Dendritic cell treated with granulocyte-macrophage colony-stimulating factor and Interleukin-4, amounts not matched to agents 40 ng/mL and 50 ng/mL, for 4 days (primary cell): Measurements from ENCODE around the gene NUSAP1.
"Not testable (repeated sequence)": the region's sequence is repeated elsewhere in the genome, so short reads cannot be mapped to it uniquely, and the experiment has no call there.

ENCODE experiments used
- H3K27ac Mint-ChIP-seq: one replicate; pipeline ENCODE4 v1.8.0; 2022; ENCODE audit warnings: mild to moderate bottlenecking, mixed read lengths
- H3K27me3 Mint-ChIP-seq: one replicate; pipeline ENCODE4 v1.8.0; 2022; ENCODE audit warnings: mild to moderate bottlenecking, mixed read lengths
- H3K36me3 Mint-ChIP-seq: one replicate; pipeline ENCODE4 v1.8.0; 2022; ENCODE audit warnings: low read depth, mixed read lengths
- H3K4me1 Mint-ChIP-seq: one replicate; pipeline ENCODE4 v1.8.0; 2022; ENCODE audit warnings: low read depth, mixed read lengths
- H3K4me3 Mint-ChIP-seq: one replicate; pipeline ENCODE4 v1.8.0; 2022; ENCODE audit warnings: mild to moderate bottlenecking, moderate library complexity, mixed read lengths
- H3K9me3 Mint-ChIP-seq: one replicate; pipeline ENCODE4 v1.8.0; 2022; ENCODE audit warnings: mixed read lengths
- intact Hi-C: fragments of 100-400 bp; cut with micrococcal nuclease; formaldehyde crosslinking; loops from one replicate; pipeline ENCODE4 v1.15.0; 2022

NUSAP1 gene

DNA sequence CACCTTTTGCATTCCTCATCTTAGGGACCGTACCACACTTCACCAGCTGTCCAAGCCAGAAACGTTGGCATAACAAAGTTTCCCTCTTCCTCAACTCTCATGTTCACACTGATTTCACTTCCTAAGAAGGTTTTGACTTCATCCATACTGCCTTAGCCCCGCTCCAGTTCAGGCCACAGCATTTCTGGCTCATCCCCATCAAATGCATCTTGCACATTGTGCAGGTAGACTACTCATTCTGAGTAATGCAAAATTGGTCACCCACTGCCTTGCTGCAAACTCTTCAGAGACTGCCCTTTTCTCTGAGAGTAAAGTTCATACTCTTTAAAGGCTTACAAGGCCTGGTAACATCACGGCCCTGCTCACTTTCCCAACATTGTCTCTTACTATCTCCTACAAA lies 8.8 kb downstream of the NUSAP1 start:
- Mint-ChIP-seq H3K27ac (no peak overlapping the region), H3K9me3 (no peaks in the 10 kb centered on the region)

DNA sequence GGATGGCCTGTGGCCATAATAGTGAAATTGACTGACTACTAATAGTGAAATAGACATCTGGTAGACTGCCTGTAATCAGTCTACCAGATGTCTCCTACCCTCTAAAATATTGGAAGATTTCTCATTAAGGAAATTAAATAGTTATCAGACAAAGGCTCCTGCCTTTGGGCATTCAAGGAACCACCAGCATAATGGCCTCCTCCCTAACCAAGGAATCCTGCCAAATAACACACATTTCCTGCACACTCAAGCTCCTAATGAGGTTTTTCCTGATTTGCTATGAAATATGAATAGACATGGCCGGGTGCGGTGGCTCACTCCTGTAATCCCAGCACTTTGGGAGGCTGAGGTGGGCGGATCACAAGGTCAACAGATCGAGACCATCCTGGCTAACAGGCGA lies 14.6 kb downstream of the NUSAP1 start:
- Mint-ChIP-seq H3K9me3 (no peaks in the 10 kb centered on the region), H3K27me3 (no peaks in the 10 kb centered on the region), H3K27ac (no peak overlapping the region), H3K4me3 (no peak overlapping the region), H3K4me1 (no peaks in the 10 kb centered on the region), H3K36me3 (peaks cover 23% of the 10 kb centered on the region)
- intact Hi-C loops = no loop called here

More for the DNA sequence above, 8.8 kb downstream of the NUSAP1 start:
- H3K27me3 Mint-ChIP-seq = no peaks in the 10 kb centered on the region
- H3K36me3 Mint-ChIP-seq = peaks cover 7% of the 10 kb centered on the region
- no peak overlapping the region for H3K4me3 Mint-ChIP-seq
- peaks cover 16% of the 10 kb centered on the region for H3K4me1 Mint-ChIP-seq
- intact Hi-C loops = no loop called here

DNA sequence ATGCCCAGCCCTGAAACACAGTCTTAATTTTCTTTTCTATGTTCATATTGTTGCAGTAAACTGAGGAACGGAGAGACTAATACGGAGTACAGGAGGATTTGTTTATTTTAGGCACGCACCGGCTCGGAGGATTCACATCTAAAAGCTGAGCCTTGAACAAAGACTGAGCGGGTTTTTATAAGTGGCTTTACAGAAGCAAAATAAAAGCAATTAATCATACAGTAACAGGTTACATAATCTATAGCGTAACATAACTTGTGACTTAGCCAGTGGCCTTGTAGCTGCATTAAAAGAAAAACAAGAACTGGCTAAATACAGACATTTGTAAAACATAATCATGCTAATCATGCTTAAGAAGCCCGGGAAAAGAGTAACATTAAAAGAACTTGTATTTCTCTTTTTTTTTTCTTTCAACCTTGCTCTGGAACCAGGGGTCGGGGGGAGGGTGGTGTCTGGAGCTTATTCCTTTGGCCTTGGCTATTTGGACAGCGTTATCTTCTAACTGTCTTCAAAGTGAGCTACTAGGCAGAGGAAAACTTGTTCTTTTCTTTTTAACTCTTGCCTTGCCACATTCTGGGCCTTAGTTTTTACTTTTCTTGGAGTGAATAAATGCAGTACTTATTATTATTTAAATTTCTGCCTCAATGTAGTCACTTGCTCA lies 17.5 kb downstream of the NUSAP1 start:
- Mint-ChIP-seq H3K9me3 (no peaks in the 10 kb centered on the region), H3K36me3 (peaks cover 23% of the 10 kb centered on the region), H3K4me1 (no peaks in the 10 kb centered on the region), H3K27ac (no peak overlapping the region), H3K27me3 (no peaks in the 10 kb centered on the region), H3K4me3 (no peak overlapping the region)
- intact Hi-C loops = no loop called here

DNA sequence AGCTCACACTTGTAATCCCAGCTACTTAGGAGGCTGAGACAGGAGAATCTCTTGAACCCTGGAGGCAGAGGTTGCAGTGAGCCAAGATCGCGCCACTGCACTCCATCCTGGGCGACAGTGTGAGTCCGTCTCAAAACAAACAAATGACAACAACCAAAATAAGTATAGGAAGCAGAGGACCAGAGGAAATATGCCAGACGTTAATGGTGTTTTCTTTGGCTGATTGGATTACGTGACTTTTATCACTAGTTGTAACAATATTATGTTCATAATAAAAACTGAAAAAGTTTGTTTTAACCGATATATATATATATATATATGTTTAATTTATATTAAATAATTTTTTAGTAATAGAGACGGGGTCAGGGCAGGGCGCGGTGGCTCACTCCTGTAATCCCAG lies 21.7 kb downstream of the NUSAP1 start:
- H3K36me3 Mint-ChIP-seq = peaks cover 16% of the 10 kb centered on the region
- no peak overlapping the region for H3K27ac Mint-ChIP-seq
- intact Hi-C loops = no loop called here
- no peak overlapping the region for H3K4me3 Mint-ChIP-seq
- no peaks in the 10 kb centered on the region for H3K27me3 Mint-ChIP-seq
- H3K9me3 Mint-ChIP-seq = no peaks in the 10 kb centered on the region
- no peaks in the 10 kb centered on the region for H3K4me1 Mint-ChIP-seq

DNA sequence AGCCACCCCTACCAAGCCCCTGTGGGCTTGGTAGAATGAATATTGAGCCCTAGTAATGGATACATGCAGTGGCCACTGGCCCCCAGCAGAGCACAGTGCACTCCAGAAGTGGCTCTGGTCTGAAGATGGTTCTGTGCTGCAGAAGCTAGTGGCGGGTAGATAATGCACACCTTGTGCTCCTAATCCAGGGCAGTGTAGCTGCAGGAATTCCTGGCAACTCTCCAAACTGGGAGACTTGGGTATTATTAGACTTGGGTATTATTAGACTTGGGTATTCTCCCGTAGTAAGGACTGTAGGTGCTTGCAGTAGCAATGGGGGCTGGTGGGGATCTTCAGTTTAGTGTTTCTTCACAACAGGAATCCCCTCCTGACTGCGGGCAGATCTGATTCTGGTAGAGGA lies 34.7 kb downstream of the NUSAP1 start:
- H3K36me3 Mint-ChIP-seq = peaks cover 30% of the 10 kb centered on the region
- intact Hi-C loops = no loop called here

DNA sequence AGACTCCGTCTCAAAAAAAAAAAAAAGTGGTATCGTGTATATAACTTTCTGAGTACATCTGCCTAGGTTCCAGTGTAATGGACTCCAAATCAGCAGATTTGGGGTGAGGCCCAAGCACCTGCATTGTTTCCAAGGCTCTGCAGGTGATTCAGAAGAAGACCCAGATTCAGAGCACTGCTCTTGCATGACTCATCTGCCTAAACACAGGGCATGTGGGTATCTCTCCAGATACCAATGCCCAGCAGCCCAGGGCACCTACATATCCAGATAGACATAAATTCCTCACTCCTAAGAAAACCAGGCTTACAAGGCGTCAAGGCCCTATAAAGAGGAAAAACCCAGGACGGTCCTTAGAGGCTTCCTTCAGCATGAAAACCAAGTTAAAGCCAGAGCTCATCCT lies 45.3 kb downstream of the NUSAP1 start:
- intact Hi-C loops = no loop called here
- Mint-ChIP-seq H3K9me3 (no peaks in the 10 kb centered on the region), H3K4me1 (peaks cover 14% of the 10 kb centered on the region), H3K4me3 (no peak overlapping the region), H3K27me3 (no peaks in the 10 kb centered on the region), H3K27ac (no peak overlapping the region), H3K36me3 (peaks cover 17% of the 10 kb centered on the region)

More for the DNA sequence above, 34.7 kb downstream of the NUSAP1 start:
- Mint-ChIP-seq H3K27ac (no peak overlapping the region), H3K27me3 (no peaks in the 10 kb centered on the region), H3K4me1 (no peaks in the 10 kb centered on the region), H3K4me3 (no peak overlapping the region), H3K9me3 (no peaks in the 10 kb centered on the region)

GRCh38 chr15:41383974-41384749 lies 51.5 kb downstream of the NUSAP1 start:
- H3K27me3 Mint-ChIP-seq, H3K4me1 Mint-ChIP-seq, intact Hi-C loops, H3K27ac Mint-ChIP-seq, H3K4me3 Mint-ChIP-seq, H3K9me3 Mint-ChIP-seq: not testable (repeated sequence)
- peaks cover 41% of the 10 kb centered on the region for H3K36me3 Mint-ChIP-seq

DNA sequence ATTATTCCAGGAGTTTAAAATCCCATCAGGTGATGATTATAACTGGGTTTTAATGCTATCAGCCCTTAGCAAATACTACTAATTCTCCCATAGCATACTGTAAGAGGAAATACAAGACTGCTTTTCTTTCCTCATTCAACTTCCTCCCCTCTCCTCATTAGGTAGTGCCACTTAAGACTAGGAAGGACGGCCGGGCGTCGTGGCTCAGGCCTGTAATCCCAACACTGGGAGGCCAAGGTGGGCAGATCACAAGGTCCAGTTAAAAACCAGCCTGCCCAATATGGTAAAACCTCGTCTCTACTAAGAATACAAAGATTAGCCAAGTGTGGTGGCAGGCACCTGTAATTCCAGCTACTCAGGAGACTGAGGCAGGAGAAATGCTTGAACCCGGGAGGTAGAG lies 55.0 kb downstream of the NUSAP1 start:
- H3K27ac Mint-ChIP-seq = peak overlapping the region; percentile 49
- intact Hi-C loops = no loop called here
- no peak overlapping the region for H3K4me3 Mint-ChIP-seq
- H3K36me3 Mint-ChIP-seq = peaks cover 59% of the 10 kb centered on the region
- H3K27me3 Mint-ChIP-seq = no peaks in the 10 kb centered on the region
- H3K9me3 Mint-ChIP-seq = no peaks in the 10 kb centered on the region
- peaks cover 9% of the 10 kb centered on the region for H3K4me1 Mint-ChIP-seq

DNA sequence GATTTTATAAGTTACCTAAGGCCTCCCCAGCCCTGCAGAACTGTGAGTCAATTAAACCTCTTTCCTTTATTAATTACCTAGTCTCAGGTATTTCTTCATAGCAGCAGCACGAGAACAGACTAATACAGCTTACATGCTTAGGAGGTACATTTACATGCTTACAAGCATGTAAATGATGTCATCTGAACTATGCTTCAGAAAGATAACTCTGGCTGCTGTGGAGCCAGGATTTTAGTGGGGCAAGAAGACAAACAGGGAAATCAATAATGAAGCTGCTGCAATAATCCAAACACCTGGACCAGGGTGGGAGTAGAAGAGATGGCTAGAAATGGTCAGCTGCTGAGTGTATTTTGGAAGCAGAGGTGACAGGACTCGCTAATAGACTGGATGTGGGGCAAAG lies 60.0 kb downstream of the NUSAP1 start:
- Mint-ChIP-seq H3K4me3 (no peak overlapping the region), H3K36me3 (peaks cover 81% of the 10 kb centered on the region), H3K9me3 (no peaks in the 10 kb centered on the region), H3K4me1 (peaks cover 21% of the 10 kb centered on the region), H3K27me3 (no peaks in the 10 kb centered on the region), H3K27ac (no peak overlapping the region)
- intact Hi-C loops = no loop called here

DNA sequence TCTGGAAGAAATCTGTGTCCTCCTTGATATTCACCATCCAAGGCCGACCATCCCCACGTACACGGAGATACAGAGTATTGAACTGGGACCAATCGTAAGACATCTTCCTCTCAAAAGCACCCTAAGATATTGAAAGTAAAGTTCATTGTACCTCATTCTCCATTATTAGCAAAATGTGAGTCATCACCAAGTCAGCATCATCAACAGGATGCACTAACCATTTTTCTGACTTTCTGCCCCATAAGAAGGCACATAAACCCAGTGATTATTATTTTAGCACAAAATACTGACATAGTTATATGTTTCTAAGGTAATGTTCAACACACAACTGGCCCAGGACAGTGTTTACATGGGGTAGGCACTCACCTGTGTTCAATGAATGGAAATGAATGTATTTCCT lies 62.2 kb downstream of the NUSAP1 start:
- peaks cover 18% of the 10 kb centered on the region for H3K4me1 Mint-ChIP-seq
- H3K27ac Mint-ChIP-seq = no peak overlapping the region
- H3K9me3 Mint-ChIP-seq = no peaks in the 10 kb centered on the region
- no peaks in the 10 kb centered on the region for H3K27me3 Mint-ChIP-seq
- intact Hi-C loops = no loop called here
- no peak overlapping the region for H3K4me3 Mint-ChIP-seq
- peaks cover 71% of the 10 kb centered on the region for H3K36me3 Mint-ChIP-seq

DNA sequence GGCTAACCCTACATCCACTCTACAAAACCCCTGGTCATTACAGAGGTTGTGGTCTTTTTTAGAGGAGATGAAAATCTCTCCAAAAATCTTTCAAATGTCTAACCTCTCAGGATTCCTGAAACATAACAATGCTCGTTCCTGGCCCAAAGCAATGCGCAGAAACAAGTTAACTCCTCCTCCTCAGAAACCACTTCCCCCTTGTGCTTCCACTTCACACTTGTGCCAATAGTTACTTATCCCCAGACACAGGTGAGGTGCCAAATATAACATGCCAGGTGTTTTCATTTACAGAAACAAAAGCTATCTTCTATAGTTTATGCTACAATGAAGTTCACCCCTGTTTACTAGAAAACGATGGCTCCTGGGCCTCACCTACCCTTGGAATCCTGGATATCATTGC lies 63.4 kb downstream of the NUSAP1 start:
- intact Hi-C loops = no loop called here
- Mint-ChIP-seq H3K4me1 (peaks cover 23% of the 10 kb centered on the region), H3K9me3 (no peaks in the 10 kb centered on the region)

DNA sequence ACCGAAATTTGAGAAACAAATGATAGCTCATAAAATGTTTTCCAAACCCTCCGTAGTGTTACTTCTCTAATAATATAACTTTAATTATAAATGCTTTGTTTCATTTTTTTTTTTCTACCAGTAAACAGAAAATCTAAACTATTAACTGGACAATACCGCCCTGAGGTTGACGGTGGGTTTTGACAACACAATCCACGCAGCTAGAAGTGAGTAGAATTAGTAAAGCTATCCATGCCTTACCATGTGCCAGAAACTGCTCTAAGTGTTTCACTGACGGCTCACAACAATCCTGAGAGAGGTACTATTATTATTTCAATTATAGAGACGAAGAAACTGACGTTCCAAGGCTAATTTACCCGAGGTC lies 69.2 kb downstream of the NUSAP1 start:
- peak overlapping the region; percentile 97 for H3K27ac Mint-ChIP-seq
- intact Hi-C loops = loop anchor here (2.0 to 10.0 kb wide), 2 partner anchors 15 to 117 kb away; partner anchors contain the start of gene RTF1
- no peaks in the 10 kb centered on the region for H3K27me3 Mint-ChIP-seq
- peaks cover 23% of the 10 kb centered on the region for H3K36me3 Mint-ChIP-seq
- H3K4me1 Mint-ChIP-seq = peaks cover 35% of the 10 kb centered on the region
- H3K4me3 Mint-ChIP-seq = peak overlapping the region; percentile 96
- H3K9me3 Mint-ChIP-seq = no peaks in the 10 kb centered on the region

More for the DNA sequence above, 63.4 kb downstream of the NUSAP1 start:
- peaks cover 64% of the 10 kb centered on the region for H3K36me3 Mint-ChIP-seq
- H3K4me3 Mint-ChIP-seq = no peak overlapping the region
- peak overlapping the region; percentile 3 for H3K27ac Mint-ChIP-seq
- H3K27me3 Mint-ChIP-seq = no peaks in the 10 kb centered on the region

DNA sequence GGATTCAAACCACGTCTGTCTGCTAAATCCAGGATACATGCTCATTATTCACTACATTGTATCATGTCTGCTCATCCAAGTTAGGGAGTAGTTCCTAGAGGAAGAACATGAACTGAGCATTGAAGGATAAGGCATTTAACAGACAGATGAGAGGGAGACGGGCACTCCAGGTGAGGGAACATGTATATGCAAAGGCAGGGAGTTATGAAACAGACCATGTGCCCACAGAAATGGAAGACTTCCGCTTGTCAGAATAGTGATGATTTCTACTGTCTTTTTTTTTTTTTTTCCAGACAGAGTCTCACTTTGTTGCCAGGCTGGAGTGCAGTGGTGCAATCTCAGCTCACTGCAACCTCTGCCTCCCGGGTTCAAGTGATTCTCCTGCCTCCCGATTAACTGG lies 74.7 kb downstream of the NUSAP1 start:
- Mint-ChIP-seq H3K36me3 (peaks cover 8% of the 10 kb centered on the region), H3K27me3 (no peaks in the 10 kb centered on the region), H3K4me1 (peaks cover 47% of the 10 kb centered on the region), H3K4me3 (no peak overlapping the region), H3K9me3 (no peaks in the 10 kb centered on the region), H3K27ac (no peak overlapping the region)
- intact Hi-C loops = loop anchor here (10.0 kb wide), 1 partner anchor 123 kb away; no protein-coding TSS in a partner anchor

GRCh38 chr15:41408234-41408641 lies 75.6 kb downstream of the NUSAP1 start:
- Mint-ChIP-seq H3K27me3 (no peaks in the 10 kb centered on the region), H3K4me1 (peaks cover 41% of the 10 kb centered on the region), H3K9me3 (no peaks in the 10 kb centered on the region), H3K36me3 (no peaks in the 10 kb centered on the region), H3K4me3 (no peak overlapping the region), H3K27ac (no peak overlapping the region)
- intact Hi-C loops = loop anchor here (10.0 kb wide), 1 partner anchor 123 kb away; no protein-coding TSS in a partner anchor
